Keratinocyte (primary cell): ENCODE results near the gene ALLC. TPM values are rescaled to one million over a fixed set of nuclear protein-coding genes. Genes with fewer than 3 reads are reported as not detected.

Experiments used
- DNase-seq: peaks from one replicate; pipeline ENCODE4 v3.0.0-alpha.2; 2011; ENCODE audit warnings: low read depth, missing footprints, low spot score
- FAIRE-seq: peaks from 2 replicates; lab custom pipeline; 2011; peaks lifted over from hg19 to GRCh38; lab: Jason Lieb, UNC
- H2AFZ ChIP-seq: 2 replicates; pipeline ENCODE4 v1.6.0; 2012; ENCODE audit warnings: low read length, control low read depth, inconsistent platforms; ENCODE audit not compliant: control insufficient read depth
- H3K27ac ChIP-seq: 2 replicates; pipeline ENCODE4 v1.5.1; 2011; ENCODE audit warnings: low read length; ENCODE audit not compliant: control insufficient read depth, insufficient read depth
- H3K27me3 ChIP-seq: 3 replicates; pipeline ENCODE4 v1.6.0; 2011; ENCODE audit warnings: low read length; ENCODE audit not compliant: control insufficient read depth, insufficient read depth; ENCODE audit errors: extremely low read depth
- H3K36me3 ChIP-seq, 2 experiments: 2 replicates in 1 of 2; 3 replicates in 1 of 2; pipeline ENCODE4 v1.5.1; 2011; ENCODE audit warnings: low read length in 2 of 2, mild to moderate bottlenecking in 1 of 2; ENCODE audit not compliant: control insufficient read depth in 2 of 2, insufficient read depth in 2 of 2; ENCODE audit errors: extremely low read depth in 1 of 2
- H3K4me1 ChIP-seq: 3 replicates; pipeline ENCODE4 v1.5.1; 2011; ENCODE audit warnings: low read length; ENCODE audit not compliant: control insufficient read depth, insufficient read depth; ENCODE audit errors: extremely low read depth
- H3K4me2 ChIP-seq: 3 replicates; pipeline ENCODE4 v1.6.0; 2011; ENCODE audit warnings: low read depth, low read length; ENCODE audit not compliant: control insufficient read depth, insufficient read depth; ENCODE audit errors: extremely low read depth
- H3K4me3 ChIP-seq, 3 experiments: fragments of 200-600 bp in 1 of 3; sonication (generic) in 1 of 3; 2 replicates in 2 of 3; 3 replicates in 1 of 3; pipeline ENCODE4 v1.5.1; 2011 to 2016; ENCODE audit warnings: low read length in 3 of 3, mild to moderate bottlenecking in 3 of 3, control low read depth in 2 of 3, inconsistent platforms in 1 of 3, low read depth in 1 of 3, mixed read lengths in 1 of 3, mixed run types in 1 of 3, moderate library complexity in 1 of 3; ENCODE audit not compliant: control insufficient read depth in 2 of 3, insufficient read depth in 2 of 3; ENCODE audit errors: extremely low read depth in 1 of 3
- H3K79me2 ChIP-seq: 2 replicates; pipeline ENCODE4 v1.6.0; 2012; ENCODE audit warnings: low read length; ENCODE audit not compliant: control insufficient read depth, insufficient read depth
- H3K9ac ChIP-seq: 3 replicates; pipeline ENCODE4 v1.6.0; 2011; ENCODE audit warnings: low read length; ENCODE audit not compliant: control insufficient read depth, insufficient read depth; ENCODE audit errors: extremely low read depth
- H3K9me1 ChIP-seq: 3 replicates; pipeline ENCODE4 v1.6.0; 2011; ENCODE audit warnings: low read length; ENCODE audit not compliant: control insufficient read depth, insufficient read depth; ENCODE audit errors: extremely low read depth
- H3K9me3 ChIP-seq: 2 replicates; pipeline ENCODE4 v1.5.1; 2012; ENCODE audit warnings: low read depth, low read length; ENCODE audit not compliant: control insufficient read depth
- H4K20me1 ChIP-seq: 3 replicates; pipeline ENCODE4 v1.6.0; 2011; ENCODE audit warnings: low read length; ENCODE audit not compliant: control insufficient read depth, insufficient read depth; ENCODE audit errors: extremely low read depth
- EZH2 ChIP-seq: IDR thresholded peaks from one replicate; pipeline ENCODE4 v1.6.1; 2012; ENCODE audit warnings: inconsistent platforms, mild to moderate bottlenecking, low read length, moderate library complexity
- dilution Hi-C: fragments of 300-500 bp; cut with MboI; formaldehyde crosslinking; loops from one replicate; pipeline ENCODE4 v1.7.0; 2020; ENCODE audit warnings: low sequenced_read_pairs; ENCODE audit not compliant: extremely low pct_ligation_motif_present
- polyA plus RNA-seq, 5 experiments: library from polyadenylated mRNA; depleted of rRNA in 3 of 5; stranded (reverse) in 3 of 5; stranded (forward) in 1 of 5; unstranded in 1 of 5; fragments of >200 nt; gene quantifications; 1 replicate in 1 of 5; 2 replicates in 3 of 5; 3 replicates in 1 of 5; pipeline versions ENCODE4 v1.2.1 to v1.2.3, GENCODE V29; 2011 to 2012; ENCODE audit warnings: missing spikeins in 2 of 5, low read depth in 1 of 5, low replicate concordance in 1 of 5
- TF ChIP-seq, protein P1 (sequence below), 3 experiments: IDR thresholded peaks in 1 of 3; conservative IDR thresholded peaks in 1 of 3; optimal IDR thresholded peaks in 1 of 3; 2 replicates in 2 of 3; 3 replicates in 1 of 3; pipeline versions ENCODE3 to v1.5.1; 2011; ENCODE audit warnings: low read length in 3 of 3, mild to moderate bottlenecking in 3 of 3, moderate library complexity in 2 of 3, control low read depth in 1 of 3, inconsistent platforms in 1 of 3; ENCODE audit not compliant: insufficient read depth in 2 of 3; ENCODE audit errors: extremely low read depth in 1 of 3

ALLC gene
- polyA plus RNA-seq, 1 donor (not counting 4 experiments of a cell fraction or from before 2014, with no cell fraction given), result not detected

DNA sequence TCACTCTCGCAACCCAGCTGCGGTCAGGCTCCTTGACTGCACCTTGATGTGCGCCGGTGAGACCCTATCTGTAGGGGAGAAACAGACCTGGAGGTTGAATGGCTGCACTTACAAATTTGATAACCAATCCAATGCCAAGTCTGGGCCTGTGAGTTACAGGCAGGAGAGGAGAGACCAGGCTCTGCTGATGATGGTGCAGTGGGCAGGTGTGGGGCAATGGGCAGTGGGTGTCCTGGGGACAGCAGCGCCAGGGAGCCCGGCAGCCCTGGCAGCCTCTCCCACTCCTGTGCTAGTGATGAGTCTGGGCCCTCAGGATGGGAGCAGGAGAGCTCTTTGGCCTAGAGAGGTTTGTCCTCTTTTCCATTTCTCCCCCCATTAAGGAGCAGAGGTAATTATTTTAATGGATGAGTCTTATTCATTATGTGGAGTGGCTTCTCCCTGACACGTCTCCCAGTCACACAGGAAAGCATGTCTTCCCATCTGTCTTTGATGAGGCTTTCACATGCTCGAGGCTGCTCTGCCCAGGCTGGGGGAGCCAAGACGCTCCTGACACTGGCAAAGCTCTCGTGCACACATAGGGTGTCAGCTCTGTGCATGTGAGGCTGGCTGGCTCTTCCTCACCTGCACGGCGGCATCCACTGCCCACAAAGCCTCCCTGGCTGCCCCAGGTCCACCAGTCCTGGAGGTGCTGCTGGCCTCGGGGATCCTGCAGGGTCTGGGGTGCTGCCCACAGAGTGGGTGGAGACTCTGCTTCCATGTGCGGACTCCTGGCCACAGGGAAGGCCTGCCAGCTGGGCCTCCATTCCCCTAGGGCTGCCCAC, 10.0 kb upstream of the ALLC start:
- H3K79me2 ChIP-seq, result no peaks in the 10 kb centered on the region
- H3K4me3 ChIP-seq, result no peak overlapping the region
- no peaks in the 10 kb centered on the region for H4K20me1 ChIP-seq
- no peaks in the 10 kb centered on the region for H3K9me3 ChIP-seq
- DNase-seq (no peak), FAIRE-seq (no peak)
- TF ChIP-seq, protein P1, sequence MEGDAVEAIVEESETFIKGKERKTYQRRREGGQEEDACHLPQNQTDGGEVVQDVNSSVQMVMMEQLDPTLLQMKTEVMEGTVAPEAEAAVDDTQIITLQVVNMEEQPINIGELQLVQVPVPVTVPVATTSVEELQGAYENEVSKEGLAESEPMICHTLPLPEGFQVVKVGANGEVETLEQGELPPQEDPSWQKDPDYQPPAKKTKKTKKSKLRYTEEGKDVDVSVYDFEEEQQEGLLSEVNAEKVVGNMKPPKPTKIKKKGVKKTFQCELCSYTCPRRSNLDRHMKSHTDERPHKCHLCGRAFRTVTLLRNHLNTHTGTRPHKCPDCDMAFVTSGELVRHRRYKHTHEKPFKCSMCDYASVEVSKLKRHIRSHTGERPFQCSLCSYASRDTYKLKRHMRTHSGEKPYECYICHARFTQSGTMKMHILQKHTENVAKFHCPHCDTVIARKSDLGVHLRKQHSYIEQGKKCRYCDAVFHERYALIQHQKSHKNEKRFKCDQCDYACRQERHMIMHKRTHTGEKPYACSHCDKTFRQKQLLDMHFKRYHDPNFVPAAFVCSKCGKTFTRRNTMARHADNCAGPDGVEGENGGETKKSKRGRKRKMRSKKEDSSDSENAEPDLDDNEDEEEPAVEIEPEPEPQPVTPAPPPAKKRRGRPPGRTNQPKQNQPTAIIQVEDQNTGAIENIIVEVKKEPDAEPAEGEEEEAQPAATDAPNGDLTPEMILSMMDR (optimal IDR thresholded peaks at IDR 0.05 in 1 of 3, IDR thresholded peaks at IDR 0.05 in 1 of 3, conservative IDR thresholded peaks at IDR 0.05 in 1 of 3; ENCODE audit: extremely low read depth in 1 of 3, insufficient read depth in 2 of 3, low read length in 3 of 3), result no peak
- TF ChIP-seq EZH2, result no peak
- no peak overlapping the region for H3K27ac ChIP-seq
- dilution Hi-C loops, result no loop called here
- H3K4me2 ChIP-seq, result no peak overlapping the region
- no peak overlapping the region for H2AFZ ChIP-seq
- no peak overlapping the region for H3K9ac ChIP-seq
- H3K36me3 ChIP-seq, result no peaks in the 10 kb centered on the region
- H3K27me3 ChIP-seq, result peaks cover 7% of the 10 kb centered on the region
- H3K4me1 ChIP-seq, result peaks cover 7% of the 10 kb centered on the region
- H3K9me1 ChIP-seq, result no peaks in the 10 kb centered on the region

DNA sequence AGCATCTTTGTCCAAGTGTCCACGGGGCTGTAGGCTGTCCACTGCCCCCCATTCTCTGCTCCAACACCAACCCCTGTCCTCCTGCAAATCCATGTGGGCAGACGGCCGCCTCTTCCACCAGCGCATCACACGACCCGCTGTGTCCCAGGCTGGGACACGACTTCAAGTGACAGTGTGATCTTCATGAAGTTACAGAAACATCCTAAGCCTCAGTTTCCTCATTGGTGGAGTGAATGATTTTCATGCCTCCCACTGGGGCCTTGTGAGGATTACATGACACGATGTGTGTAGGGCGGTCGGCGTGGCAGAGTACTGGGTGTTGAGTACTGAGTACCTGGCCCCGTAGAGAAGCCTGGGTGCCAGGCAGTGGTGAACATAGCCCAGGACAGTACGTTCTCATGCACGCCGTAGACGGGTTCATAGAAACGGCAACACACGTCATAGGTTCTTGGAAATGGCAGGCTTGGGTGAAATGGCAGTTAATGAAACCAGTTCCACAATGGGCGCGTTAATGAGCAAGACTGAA, 9.3 kb upstream of the ALLC start:
- Histone ChIP-seq H3K79me2 (no peaks in the 10 kb centered on the region), H3K27me3 (peaks cover 7% of the 10 kb centered on the region), H3K4me1 (peaks cover 7% of the 10 kb centered on the region), H3K4me2 (no peak overlapping the region), H3K9me1 (no peaks in the 10 kb centered on the region), H3K9me3 (no peaks in the 10 kb centered on the region), H3K9ac (no peak overlapping the region), H3K36me3 (no peaks in the 10 kb centered on the region), H4K20me1 (no peaks in the 10 kb centered on the region), H2AFZ (no peak overlapping the region), H3K4me3 (no peak overlapping the region), H3K27ac (no peak overlapping the region)
- dilution Hi-C loops, result no loop called here
- no peak for DNase-seq
- FAIRE-seq, result no peak
- no peak for TF ChIP-seq EZH2
- TF ChIP-seq, protein P1 (optimal IDR thresholded peaks at IDR 0.05 in 1 of 3, IDR thresholded peaks at IDR 0.05 in 1 of 3, conservative IDR thresholded peaks at IDR 0.05 in 1 of 3; ENCODE audit: extremely low read depth in 1 of 3, insufficient read depth in 2 of 3, low read length in 3 of 3), result no peak
